Measurements from ENCODE around the gene SPHK2.

Gene SPHK2

GRCh38 chr19:48603850-48604249, 15.5 kb upstream of the SPHK2 start:
- DNase-seq (ENCODE audit: low read depth): no peak

DNA sequence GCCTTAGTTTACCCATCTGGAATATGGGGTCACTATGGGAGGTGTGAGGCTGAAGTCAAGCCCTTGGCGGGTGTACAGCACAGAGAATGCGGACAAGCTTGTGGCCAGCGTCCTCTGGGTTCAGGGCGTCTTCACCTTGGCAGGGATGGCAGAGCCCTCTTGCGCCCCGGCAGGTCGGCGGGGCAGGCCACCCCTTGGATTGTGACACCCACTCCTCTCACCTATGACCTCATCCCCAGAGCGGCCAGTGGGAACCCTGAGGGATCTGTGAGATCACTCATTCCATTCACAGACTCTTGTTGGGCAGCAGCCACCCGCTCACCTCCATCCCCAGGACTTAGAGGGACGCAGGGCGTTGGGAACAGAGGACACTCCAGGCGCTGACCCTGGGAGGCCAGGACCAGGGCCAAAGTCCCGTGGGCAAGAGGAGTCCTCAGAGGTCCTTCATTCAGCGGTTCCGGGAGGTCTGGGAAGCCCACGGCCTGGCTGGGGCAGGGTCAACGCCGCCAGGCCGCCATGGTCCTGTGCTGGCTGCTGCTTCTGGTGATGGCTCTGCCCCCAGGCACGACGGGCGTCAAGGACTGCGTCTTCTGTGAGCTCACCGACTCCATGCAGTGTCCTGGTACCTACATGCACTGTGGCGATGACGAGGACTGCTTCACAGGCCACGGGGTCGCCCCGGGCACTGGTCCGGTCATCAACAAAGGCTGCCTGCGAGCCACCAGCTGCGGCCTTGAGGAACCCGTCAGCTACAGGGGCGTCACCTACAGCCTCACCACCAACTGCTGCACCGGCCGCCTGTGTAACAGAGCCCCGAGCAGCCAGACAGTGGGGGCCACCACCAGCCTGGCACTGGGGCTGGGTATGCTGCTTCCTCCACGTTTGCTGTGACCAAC, 12.6 kb upstream of the SPHK2 start, which contains the start of gene SPACA4:
SPACA4 (plus strand) TSS at position 280 of the 896 bp plus-strand sequence; CDS start at position 517, 237 bp downstream.
- no peak for DNase-seq (ENCODE audit: low read depth)

DNA sequence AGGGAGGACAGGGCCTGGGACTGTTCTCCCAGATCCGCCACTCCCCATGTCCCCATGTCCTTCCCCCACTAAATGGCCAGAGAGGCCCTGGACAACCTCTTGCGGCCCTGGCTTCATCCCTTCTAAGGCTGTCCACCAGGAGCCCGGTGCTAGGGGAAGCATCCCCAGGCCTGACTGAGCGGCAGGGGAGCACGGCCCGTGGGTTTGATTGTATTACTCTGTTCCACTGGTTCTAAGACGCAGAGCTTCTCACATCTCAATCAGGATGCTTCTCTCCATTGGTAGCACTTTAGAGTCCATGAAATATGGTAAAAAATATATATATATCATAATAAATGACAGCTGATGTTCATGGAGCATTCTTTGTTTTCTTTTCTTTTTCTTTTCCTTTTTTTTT, 11.9 kb upstream of the SPHK2 start:
- no peak for DNase-seq (ENCODE audit: low read depth)

DNA sequence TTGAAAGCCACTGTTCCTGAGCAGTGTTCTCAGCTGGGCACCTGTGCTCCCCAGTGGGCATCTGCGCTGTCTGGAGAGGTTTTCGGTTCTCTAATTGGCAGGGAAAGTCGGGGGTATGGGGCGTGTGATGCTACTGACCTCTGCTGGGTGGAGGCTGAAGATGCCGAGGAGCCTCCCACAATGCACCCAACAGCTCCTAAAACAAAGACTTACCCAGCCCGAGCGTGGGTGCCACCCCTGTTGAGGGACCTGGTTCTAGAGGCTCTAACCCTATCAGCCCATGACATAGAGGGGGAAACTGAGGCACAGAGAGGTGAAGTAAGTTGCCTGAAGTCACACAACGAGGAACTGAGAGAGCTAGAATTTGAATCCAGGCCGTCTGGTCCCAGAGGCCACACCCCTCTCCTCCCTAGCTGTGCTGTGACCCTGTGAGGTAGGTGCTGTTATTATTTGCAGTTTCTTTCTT, 10.5 kb upstream of the SPHK2 start:
- DNase-seq (ENCODE audit: low read depth): no peak

- DNase-seq (ENCODE audit: low read depth): no peak
These were observed 9.7 kb upstream of the SPHK2 start for GRCh38 chr19:48609571-48610108.

GRCh38 chr19:48611872-48612271, 7.4 kb upstream of the SPHK2 start:
- no peak for DNase-seq (ENCODE audit: low read depth)

GRCh38 chr19:48613024-48613851, 6.1 kb upstream of the SPHK2 start:
- no peak for DNase-seq (ENCODE audit: low read depth)

DNA sequence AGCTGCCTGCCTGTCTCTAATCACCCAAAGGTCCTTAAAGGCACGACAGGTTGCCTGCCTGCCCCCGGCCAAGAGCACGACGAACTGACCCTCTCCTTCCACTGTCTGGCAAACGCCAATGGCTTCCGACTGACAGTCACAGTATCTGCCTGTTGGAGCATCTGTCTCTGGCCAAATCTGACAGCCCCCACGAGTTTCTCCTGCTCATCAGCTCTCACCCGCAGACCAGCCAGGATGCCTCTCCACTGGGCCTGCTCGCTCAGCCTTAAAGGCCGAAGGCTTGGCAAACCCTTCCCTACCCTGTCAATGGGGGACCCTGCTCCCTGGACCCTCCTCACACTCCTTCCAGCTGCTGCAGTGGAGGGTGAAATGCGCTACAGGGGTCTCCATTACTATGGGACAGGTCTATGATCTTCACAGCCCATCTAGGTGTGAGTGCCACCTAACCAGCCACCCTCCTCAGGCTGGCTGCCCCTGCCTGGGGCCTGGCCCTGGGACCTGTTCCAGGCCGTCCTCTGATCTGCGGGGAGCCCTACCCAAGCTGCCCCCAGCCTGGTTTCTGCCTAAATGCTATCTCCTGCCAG, 5.4 kb upstream of the SPHK2 start:
- no peak for DNase-seq (ENCODE audit: low read depth)

DNA sequence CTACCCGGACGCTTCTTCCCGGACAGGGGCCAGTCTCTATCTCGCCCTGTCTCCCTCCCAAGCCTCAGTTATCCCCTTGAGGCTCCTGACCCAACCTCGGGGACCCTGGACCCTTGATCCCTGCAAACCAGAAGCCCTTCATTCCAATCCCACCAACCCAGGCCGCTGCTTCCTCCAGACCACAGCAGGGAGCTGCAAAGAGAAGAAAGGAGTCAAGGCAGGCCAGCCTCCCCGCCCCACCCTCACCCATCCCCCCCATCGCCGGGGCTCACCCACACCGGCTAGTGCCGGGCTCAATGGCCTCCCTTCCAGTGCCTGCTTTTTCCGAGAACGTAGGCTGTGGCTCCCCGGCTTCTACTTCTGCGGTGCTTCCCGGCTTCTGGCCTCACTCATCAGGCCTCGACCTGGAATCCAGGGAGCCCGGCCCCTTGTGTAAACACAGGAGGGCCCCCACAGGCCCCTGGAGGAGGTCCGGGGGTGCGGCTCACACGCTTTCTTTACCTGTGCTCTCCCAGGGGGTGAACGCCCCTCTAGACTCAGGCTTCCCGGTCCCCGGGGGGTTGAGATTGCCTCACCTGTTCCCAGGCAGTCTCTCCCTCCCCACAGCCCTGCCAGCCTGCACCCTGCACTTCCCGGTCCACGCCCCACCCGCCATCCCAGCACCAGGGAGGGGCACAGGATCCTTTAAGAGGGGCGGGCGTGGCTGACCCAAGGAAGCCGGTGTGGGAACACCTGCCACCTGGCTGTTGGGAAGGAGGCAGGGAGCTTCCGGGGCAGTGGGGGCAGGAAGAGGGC, 4.7 kb upstream of the SPHK2 start, which contains the start of gene FAM83E:
FAM83E (minus strand) TSS at position 641 of the 795 bp plus-strand sequence. CDS start 1,704 bp downstream, outside the sequence.
- DNase-seq (ENCODE audit: low read depth): no peak

DNA sequence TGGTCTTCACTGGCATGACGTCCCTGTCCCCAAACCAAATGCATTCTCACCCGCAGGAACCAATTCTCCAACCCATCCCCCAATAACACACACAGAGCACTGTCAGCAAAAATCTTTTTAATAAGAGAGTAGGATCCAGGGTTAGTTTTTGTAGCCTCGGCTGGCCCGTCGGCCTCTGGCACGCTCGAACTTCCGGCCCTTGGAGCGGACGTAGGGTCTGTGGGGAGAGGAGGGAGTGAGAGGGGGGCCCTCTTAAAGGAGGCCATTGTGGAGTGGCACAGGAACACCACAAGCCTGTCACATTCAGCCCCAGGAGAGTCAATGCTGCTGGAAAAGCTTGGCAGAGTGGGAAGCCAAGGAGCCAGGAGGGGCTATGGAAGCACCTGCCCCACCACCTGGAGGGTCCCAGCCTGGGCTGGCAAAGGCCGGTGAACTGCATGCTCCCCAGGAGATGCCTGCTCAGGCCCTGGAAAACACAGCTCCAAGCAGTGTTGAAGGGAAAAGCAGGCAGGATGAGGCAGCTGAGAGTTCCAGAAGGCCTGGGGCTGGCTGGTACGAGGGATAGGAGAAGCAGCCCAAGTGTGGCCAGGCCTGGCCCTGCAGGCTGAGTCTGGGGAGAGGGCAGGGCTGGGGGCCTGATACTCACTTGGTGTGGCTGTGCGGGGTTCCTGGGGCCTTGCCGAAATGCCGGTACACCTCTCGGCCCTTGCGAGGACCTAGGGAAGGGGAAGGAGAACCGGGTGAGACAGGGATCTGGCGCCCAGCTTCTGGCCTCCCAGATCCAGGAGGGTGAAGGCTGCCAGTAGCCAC, 3.9 kb upstream of the SPHK2 start:
- DNase-seq (ENCODE audit: low read depth): no peak

- no peak for DNase-seq (ENCODE audit: low read depth)
These were observed 3.3 kb upstream of the SPHK2 start for GRCh38 chr19:48616041-48616436.

DNA sequence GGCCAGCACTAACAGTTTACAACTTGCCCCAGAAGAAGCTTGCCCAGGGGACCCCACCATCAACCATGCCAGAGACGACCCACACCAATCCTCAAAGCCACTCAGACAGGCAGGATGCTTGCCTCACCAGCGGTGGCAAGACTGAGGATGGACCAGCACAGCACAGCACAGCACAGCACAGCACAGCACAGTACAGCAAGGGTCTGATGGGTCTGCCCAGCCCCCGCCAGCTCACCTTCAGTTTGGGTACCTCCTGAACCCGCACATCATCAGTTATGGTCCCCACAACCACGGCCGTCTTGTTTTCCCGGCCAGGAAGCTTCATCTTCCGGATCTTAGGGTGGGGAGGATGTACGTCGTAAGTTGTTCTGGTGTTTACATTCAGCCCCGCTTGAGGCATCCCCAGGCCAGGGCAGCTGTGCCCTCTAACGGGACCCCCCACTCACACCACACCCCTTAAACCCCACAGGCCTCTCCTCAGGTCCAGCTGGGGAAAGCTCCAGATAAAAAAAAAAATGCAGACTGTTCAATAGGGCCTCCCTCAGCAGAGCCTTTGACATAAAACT, 2.7 kb upstream of the SPHK2 start:
- no peak for DNase-seq (ENCODE audit: low read depth)

- no peak for DNase-seq (ENCODE audit: low read depth)
These were observed 2.0 kb upstream of the SPHK2 start for GRCh38 chr19:48617146-48617937.

GRCh38 chr19:48618278-48618915, 909 bp upstream of the SPHK2 start:
- DNase-seq (ENCODE audit: low read depth): no peak

DNA sequence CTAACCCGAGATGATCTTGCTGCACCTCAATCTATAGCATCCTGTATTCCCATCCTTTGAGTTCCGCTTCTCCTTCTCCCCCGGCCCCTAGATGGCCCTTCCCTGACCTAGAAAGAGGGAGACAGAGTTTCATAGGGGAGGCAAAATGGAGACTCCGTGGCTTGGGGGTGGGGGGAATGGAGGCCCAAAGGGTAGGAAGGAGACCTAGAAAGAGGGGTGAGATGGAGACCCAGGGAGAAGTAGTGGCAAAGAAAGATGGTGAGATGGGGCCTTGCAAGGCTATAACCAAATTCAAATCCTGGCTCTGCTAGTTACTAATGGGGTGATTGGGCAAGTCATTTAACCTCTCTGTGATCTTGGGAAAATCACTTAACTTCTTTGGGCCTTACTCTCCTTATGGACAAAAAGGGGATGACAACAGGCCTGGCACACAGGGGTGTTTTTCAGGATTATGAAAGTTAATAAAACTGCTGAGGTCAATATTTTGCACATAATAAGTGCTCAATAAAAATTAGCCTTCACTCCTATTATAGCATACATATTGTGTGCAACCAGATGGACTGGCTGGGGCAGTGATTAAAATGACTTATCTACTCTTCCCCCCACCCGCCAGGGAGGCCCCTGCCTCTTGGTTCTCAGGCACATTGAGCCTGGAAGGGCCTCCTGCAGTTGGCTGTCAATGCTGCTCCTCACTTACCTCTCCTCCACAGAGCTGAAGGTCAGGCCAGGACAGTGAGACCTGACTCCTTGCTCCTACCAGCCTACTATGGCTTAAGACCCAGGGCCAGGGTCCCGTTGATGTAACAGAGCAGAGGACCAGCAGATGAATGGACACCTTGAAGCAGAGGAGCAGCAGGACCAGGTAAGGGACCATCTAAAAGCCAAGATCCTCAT, 633 bp downstream of the SPHK2 start:
- no peak for DNase-seq (ENCODE audit: low read depth)

- no peak for DNase-seq (ENCODE audit: low read depth)
These were observed 4.3 kb downstream of the SPHK2 start for GRCh38 chr19:48623556-48624066.

DNA sequence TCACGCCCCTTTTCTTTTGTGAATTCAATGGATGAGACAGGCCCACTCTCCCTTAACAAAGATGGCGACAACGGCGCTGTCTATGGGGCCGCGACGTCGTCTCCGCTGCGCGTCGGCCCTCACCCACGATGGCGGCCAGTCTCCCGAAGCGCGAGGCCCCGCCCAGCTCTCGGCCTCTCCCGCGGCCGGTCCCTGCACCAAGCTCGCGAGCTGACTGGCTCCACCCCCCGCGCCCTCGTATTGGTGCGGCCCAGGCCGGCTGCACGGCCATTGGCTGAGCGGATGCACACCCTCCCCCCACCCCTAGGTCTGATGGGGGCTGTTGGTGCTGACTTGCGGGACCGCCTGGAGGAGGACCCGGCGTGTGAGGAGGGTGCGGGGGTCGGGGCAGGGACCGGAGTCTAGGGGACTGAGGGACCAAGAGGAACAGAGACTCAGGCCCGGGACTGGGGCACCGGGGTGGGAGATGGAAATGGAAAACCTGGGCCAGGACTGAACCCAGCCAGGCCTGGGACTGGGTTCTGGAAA, 4.8 kb downstream of the SPHK2 start:
- peak; percentile 98 for DNase-seq (ENCODE audit: low read depth)
